ENCODE measurements around the gene TSPO.
"Not testable (repeated sequence)": the region's sequence is repeated elsewhere in the genome, so short reads cannot be mapped to it uniquely, and the experiment has no call there.

TSPO gene

DNA sequence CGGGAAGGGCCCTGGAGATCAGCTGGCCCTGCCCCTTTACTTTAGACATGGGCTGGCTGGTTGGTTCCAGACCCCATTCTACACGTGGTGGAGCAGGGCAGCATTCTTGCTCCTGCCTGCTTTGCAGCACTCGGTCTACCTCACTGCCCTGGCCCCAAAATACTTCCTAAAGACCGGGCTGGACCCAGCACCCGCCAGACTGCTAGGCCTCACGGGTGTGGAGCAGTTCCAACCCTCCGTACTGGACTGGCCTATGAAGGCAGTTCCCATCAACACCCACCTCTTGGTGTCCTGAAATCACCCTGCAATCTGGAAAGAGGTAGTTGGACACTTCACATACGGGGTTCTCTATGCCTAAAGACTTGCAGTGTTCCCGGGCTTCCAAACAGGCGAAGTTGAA, 14.6 kb upstream of the TSPO start:
- no peak overlapping the region for H2AFZ ChIP-seq (ENCODE audit: low read length)
- no peak for DNase-seq
- H3K4me3 ChIP-seq (ENCODE audit: low read length) = no peak overlapping the region
- no peaks in the 10 kb centered on the region for H3K27me3 ChIP-seq (replicated peaks; ENCODE audit: insufficient read depth, low read length)
- no peak overlapping the region for H3K27ac ChIP-seq (ENCODE audit: low read length)
- TF ChIP-seq, protein P1, sequence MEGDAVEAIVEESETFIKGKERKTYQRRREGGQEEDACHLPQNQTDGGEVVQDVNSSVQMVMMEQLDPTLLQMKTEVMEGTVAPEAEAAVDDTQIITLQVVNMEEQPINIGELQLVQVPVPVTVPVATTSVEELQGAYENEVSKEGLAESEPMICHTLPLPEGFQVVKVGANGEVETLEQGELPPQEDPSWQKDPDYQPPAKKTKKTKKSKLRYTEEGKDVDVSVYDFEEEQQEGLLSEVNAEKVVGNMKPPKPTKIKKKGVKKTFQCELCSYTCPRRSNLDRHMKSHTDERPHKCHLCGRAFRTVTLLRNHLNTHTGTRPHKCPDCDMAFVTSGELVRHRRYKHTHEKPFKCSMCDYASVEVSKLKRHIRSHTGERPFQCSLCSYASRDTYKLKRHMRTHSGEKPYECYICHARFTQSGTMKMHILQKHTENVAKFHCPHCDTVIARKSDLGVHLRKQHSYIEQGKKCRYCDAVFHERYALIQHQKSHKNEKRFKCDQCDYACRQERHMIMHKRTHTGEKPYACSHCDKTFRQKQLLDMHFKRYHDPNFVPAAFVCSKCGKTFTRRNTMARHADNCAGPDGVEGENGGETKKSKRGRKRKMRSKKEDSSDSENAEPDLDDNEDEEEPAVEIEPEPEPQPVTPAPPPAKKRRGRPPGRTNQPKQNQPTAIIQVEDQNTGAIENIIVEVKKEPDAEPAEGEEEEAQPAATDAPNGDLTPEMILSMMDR (IDR thresholded peaks at IDR 0.05; ENCODE audit: low read length) = no peak
- TF ChIP-seq EZH2 (optimal IDR thresholded peaks at IDR 0.05; ENCODE audit: low read depth, low read length) (no peak), EZH2phosphoT487 (IDR thresholded peaks at IDR 0.05; ENCODE audit: low read length) (no peak)
- H3K4me1 ChIP-seq (ENCODE audit: low read length) = no peaks in the 10 kb centered on the region
- no peaks in the 10 kb centered on the region for H4K20me1 ChIP-seq (ENCODE audit: insufficient read depth, low read length)
- H3K9ac ChIP-seq (ENCODE audit: low read length) = no peak overlapping the region
- peaks cover 17% of the 10 kb centered on the region for H3K79me2 ChIP-seq (ENCODE audit: low read length)
- no peak overlapping the region for H3K4me2 ChIP-seq (ENCODE audit: low read depth, low read length)
- no peaks in the 10 kb centered on the region for H3F3A ChIP-seq (ENCODE audit: insufficient read depth, low read length)
- peaks cover 5% of the 10 kb centered on the region; the same call in 1 of the 2 replicates for H3K36me3 ChIP-seq (replicated peaks; ENCODE audit: insufficient read depth, low read length)
- no peaks in the 10 kb centered on the region for H3K9me2 ChIP-seq (replicated peaks; ENCODE audit: insufficient read depth, low read length)
- no peaks in the 10 kb centered on the region for H3K9me3 ChIP-seq (replicated peaks; ENCODE audit: insufficient read depth, low read length)

DNA sequence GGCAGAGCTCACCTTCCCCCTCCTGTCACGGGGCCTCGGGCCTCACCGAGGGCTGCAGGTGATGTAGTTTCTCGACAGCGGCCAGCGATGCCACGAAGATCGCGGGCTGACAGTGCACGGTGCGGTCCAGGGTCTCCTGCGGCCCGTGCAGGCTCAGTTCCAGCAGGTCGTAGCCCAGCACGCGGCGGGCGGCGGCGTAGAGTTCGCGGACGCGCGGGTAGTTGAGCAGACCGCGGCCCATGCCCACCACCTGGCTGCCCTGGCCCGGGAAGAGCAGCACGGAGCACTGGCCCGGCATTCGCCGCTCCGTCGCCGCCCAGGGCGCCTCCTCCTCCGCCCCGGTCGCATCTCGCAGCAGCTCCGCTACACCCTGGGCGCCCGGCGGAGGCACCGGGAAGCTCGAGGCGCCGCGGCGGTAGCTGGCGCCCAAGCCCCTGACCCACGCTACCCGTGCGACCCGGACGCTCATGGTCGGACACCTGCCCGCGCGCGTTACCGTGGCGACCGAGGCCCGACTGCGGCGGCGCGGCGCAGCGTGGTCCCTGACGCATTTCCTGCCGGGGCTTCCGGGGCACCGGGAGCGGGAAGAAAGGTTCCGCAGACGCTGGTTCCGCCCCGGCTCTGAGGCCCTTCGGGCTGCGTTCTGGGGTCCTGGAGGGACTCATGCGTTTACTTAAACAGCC, 8.3 kb upstream of the TSPO start, which contains the start of gene MCAT:
MCAT (minus strand) TSS at position 519 of the 683 bp plus-strand sequence; CDS start at position 469, 50 bp downstream.
- Histone ChIP-seq H3K27me3 (replicated peaks; ENCODE audit: insufficient read depth, low read length) (no peaks in the 10 kb centered on the region), H3K36me3 (replicated peaks; ENCODE audit: insufficient read depth, low read length) (peaks cover 5% of the 10 kb centered on the region; the same call in 1 of the 2 replicates), H3K79me2 (ENCODE audit: low read length) (peaks cover 27% of the 10 kb centered on the region), H3K9ac (ENCODE audit: low read length) (peak within 1 kb of the TSS; percentile 94), H3K27ac (ENCODE audit: low read length) (peak within 1 kb of the TSS; percentile 71), H3F3A (ENCODE audit: insufficient read depth, low read length) (peaks cover 8% of the 10 kb centered on the region), H3K4me3 (ENCODE audit: low read length) (peak within 1 kb of the TSS; percentile 99), H3K4me2 (ENCODE audit: low read depth, low read length) (peak within 1 kb of the TSS; percentile 68), H4K20me1 (ENCODE audit: insufficient read depth, low read length) (no peaks in the 10 kb centered on the region), H3K9me2 (replicated peaks; ENCODE audit: insufficient read depth, low read length) (no peaks in the 10 kb centered on the region), H3K9me3 (replicated peaks; ENCODE audit: insufficient read depth, low read length) (no peaks in the 10 kb centered on the region), H2AFZ (ENCODE audit: low read length) (peak within 1 kb of the TSS; percentile 63), H3K4me1 (ENCODE audit: low read length) (peaks cover 3% of the 10 kb centered on the region; the same call in 1 of the 2 replicates)
- peak; percentile 89 for DNase-seq
- TF ChIP-seq, protein P1 (IDR thresholded peaks at IDR 0.05; ENCODE audit: low read length) = no peak
- TF ChIP-seq EZH2 (optimal IDR thresholded peaks at IDR 0.05; ENCODE audit: low read depth, low read length) (no peak), EZH2phosphoT487 (IDR thresholded peaks at IDR 0.05; ENCODE audit: low read length) (no peak)

DNA sequence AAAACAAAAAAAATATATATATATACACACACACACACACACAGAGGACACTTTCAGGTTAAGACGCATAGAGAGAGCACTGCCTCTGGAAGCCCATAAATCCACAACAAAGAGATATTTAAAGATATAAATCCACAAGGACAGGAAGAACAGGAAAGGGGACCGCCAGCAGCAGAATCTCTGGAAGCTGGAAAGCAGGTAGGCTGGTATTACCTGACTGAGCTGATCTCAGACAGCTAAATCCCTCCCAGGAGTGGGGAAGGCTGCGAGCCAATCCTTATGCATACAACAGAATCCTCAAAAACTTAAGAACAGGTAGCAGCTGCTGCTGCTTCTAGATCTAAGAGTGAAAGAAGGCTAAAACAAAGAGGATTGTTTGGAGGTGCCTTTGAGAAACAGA, 6.4 kb upstream of the TSPO start:
- Histone ChIP-seq H3K4me2 (ENCODE audit: low read depth, low read length) (no peak overlapping the region), H3K27ac (ENCODE audit: low read length) (no peak overlapping the region), H3K4me1 (ENCODE audit: low read length) (peaks cover 9% of the 10 kb centered on the region), H3F3A (ENCODE audit: insufficient read depth, low read length) (peaks cover 8% of the 10 kb centered on the region), H2AFZ (ENCODE audit: low read length) (no peak overlapping the region), H3K9ac (ENCODE audit: low read length) (no peak overlapping the region), H3K79me2 (ENCODE audit: low read length) (peaks cover 24% of the 10 kb centered on the region), H3K4me3 (ENCODE audit: low read length) (no peak overlapping the region), H3K9me2 (replicated peaks; ENCODE audit: insufficient read depth, low read length) (no peaks in the 10 kb centered on the region), H3K27me3 (replicated peaks; ENCODE audit: insufficient read depth, low read length) (no peaks in the 10 kb centered on the region), H3K36me3 (replicated peaks; ENCODE audit: insufficient read depth, low read length) (peaks cover 3% of the 10 kb centered on the region; the same call in 1 of the 2 replicates), H4K20me1 (ENCODE audit: insufficient read depth, low read length) (no peaks in the 10 kb centered on the region), H3K9me3 (replicated peaks; ENCODE audit: insufficient read depth, low read length) (no peaks in the 10 kb centered on the region)
- no peak for DNase-seq
- TF ChIP-seq EZH2 (optimal IDR thresholded peaks at IDR 0.05; ENCODE audit: low read depth, low read length) = no peak
- no peak for TF ChIP-seq EZH2phosphoT487 (IDR thresholded peaks at IDR 0.05; ENCODE audit: low read length)
- TF ChIP-seq, protein P1 (IDR thresholded peaks at IDR 0.05; ENCODE audit: low read length) = no peak

DNA sequence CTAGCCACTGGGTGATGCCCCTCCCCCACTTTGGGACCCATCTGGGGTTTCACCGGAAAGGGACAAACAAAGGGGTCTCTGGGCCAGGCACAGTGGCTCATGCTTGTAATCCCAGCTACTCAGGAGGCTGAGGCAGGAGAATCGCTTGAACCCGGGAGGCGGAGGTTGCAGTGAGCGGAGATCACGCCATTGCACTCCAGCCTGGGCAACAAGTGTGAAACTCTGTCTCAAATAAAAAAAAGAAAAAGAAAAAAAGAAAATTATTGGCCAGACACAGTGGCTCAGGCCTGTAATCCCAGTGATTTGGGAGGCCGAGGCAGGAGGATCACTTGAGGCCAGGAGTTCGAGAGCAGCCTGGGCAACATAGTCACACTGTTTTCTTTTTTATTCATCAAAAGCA, 6.0 kb upstream of the TSPO start:
- H3K9me2 ChIP-seq (replicated peaks; ENCODE audit: insufficient read depth, low read length); H3K4me3 ChIP-seq (ENCODE audit: low read length); H3K9ac ChIP-seq (ENCODE audit: low read length); H3K4me2 ChIP-seq (ENCODE audit: low read depth, low read length); DNase-seq; H2AFZ ChIP-seq (ENCODE audit: low read length); H3K9me3 ChIP-seq (replicated peaks; ENCODE audit: insufficient read depth, low read length); H3K27ac ChIP-seq (ENCODE audit: low read length); H3F3A ChIP-seq (ENCODE audit: insufficient read depth, low read length); H3K27me3 ChIP-seq (replicated peaks; ENCODE audit: insufficient read depth, low read length); H3K36me3 ChIP-seq (replicated peaks; ENCODE audit: insufficient read depth, low read length); H4K20me1 ChIP-seq (ENCODE audit: insufficient read depth, low read length); H3K4me1 ChIP-seq (ENCODE audit: low read length): not testable (repeated sequence)
- H3K79me2 ChIP-seq (ENCODE audit: low read length) = peaks cover 19% of the 10 kb centered on the region

GRCh38 chr22:43146332-43146731, 5.0 kb upstream of the TSPO start:
- H3K27ac ChIP-seq (ENCODE audit: low read length); H3K36me3 ChIP-seq (replicated peaks; ENCODE audit: insufficient read depth, low read length); H3K9me3 ChIP-seq (replicated peaks; ENCODE audit: insufficient read depth, low read length); H3K4me3 ChIP-seq (ENCODE audit: low read length); H4K20me1 ChIP-seq (ENCODE audit: insufficient read depth, low read length); H3K4me2 ChIP-seq (ENCODE audit: low read depth, low read length); H3K9ac ChIP-seq (ENCODE audit: low read length); H3F3A ChIP-seq (ENCODE audit: insufficient read depth, low read length); H3K9me2 ChIP-seq (replicated peaks; ENCODE audit: insufficient read depth, low read length); H3K27me3 ChIP-seq (replicated peaks; ENCODE audit: insufficient read depth, low read length); DNase-seq; H2AFZ ChIP-seq (ENCODE audit: low read length): not testable (repeated sequence)
- Histone ChIP-seq H3K4me1 (ENCODE audit: low read length) (peaks cover 12% of the 10 kb centered on the region), H3K79me2 (ENCODE audit: low read length) (peaks cover 13% of the 10 kb centered on the region)
